Mesenchymal stem cell (in vitro differentiated cells and primary cell): Measurements from ENCODE around the gene HSPA1A.
"Not testable (repeated sequence)": the region's sequence is repeated elsewhere in the genome, so short reads cannot be mapped to it uniquely, and the experiment has no call there.

ENCODE experiments used
- DNase-seq: peaks from one replicate; pipeline ENCODE4 v3.0.0-alpha.2; 2013
- H2AFZ ChIP-seq: one replicate; pipeline ENCODE4 v1.6.1; 2013; ENCODE audit warnings: low read depth, mild to moderate bottlenecking, control low read depth, inconsistent platforms, low read length, moderate library complexity
- H2AK5ac ChIP-seq: 2 replicates; pipeline ENCODE4 v1.6.1; 2013; ENCODE audit warnings: low read length, moderate library complexity, mild to moderate bottlenecking, inconsistent platforms; ENCODE audit not compliant: severe bottlenecking
- H2BK120ac ChIP-seq: one replicate; pipeline ENCODE4 v1.6.1; 2013; ENCODE audit warnings: low read depth, mild to moderate bottlenecking, inconsistent platforms, low read length, moderate library complexity
- H2BK12ac ChIP-seq, 2 experiments: one replicate each; pipeline ENCODE4 v1.6.1; 2013; ENCODE audit warnings: inconsistent platforms in 2 of 2, low read length in 2 of 2, mild to moderate bottlenecking in 2 of 2, moderate library complexity in 2 of 2, control low read depth in 1 of 2
- H2BK15ac ChIP-seq: one replicate; pipeline ENCODE4 v1.6.1; 2013; ENCODE audit warnings: mild to moderate bottlenecking, low read depth, inconsistent platforms; ENCODE audit not compliant: poor library complexity, severe bottlenecking
- H2BK5ac ChIP-seq: 2 replicates; pipeline ENCODE4 v1.6.1; 2013; ENCODE audit warnings: low read depth, mild to moderate bottlenecking, low read length, control low read depth, inconsistent platforms; ENCODE audit not compliant: poor library complexity, severe bottlenecking
- H3K14ac ChIP-seq, 2 experiments: one replicate each; pipeline ENCODE4 v1.6.1; 2013; ENCODE audit warnings: inconsistent platforms in 2 of 2, low read length in 2 of 2, control low read depth in 1 of 2, mild to moderate bottlenecking in 1 of 2, moderate library complexity in 1 of 2
- H3K18ac ChIP-seq, 2 experiments: one replicate each; pipeline ENCODE4 v1.6.1; 2013; ENCODE audit warnings: inconsistent platforms in 2 of 2, low read length in 2 of 2, control low read depth in 1 of 2, low read depth in 1 of 2, mild to moderate bottlenecking in 1 of 2
- H3K23ac ChIP-seq, 2 experiments: one replicate each; pipeline ENCODE4 v1.6.1; 2013; ENCODE audit warnings: inconsistent platforms in 2 of 2, low read length in 2 of 2, mild to moderate bottlenecking in 2 of 2, moderate library complexity in 2 of 2, control low read depth in 1 of 2
- H3K27ac ChIP-seq: 2 replicates; pipeline ENCODE4 v1.5.1; 2013; ENCODE audit warnings: mild to moderate bottlenecking, moderate library complexity, low read length, control low read depth, inconsistent platforms; ENCODE audit not compliant: poor library complexity, severe bottlenecking
- H3K27me3 ChIP-seq, 2 experiments: 2 replicates each; pipeline versions ENCODE4 v1.6.1 to v1.7.0; 2013; ENCODE audit warnings: low read length in 2 of 2, mild to moderate bottlenecking in 2 of 2, moderate library complexity in 2 of 2, control low read depth in 1 of 2, inconsistent platforms in 1 of 2; ENCODE audit not compliant: control insufficient read depth in 1 of 2, insufficient read depth in 1 of 2
- H3K36me3 ChIP-seq, 2 experiments: 2 replicates each; pipeline versions ENCODE4 v1.6.1 to v1.7.0; 2013; ENCODE audit warnings: low read length in 2 of 2, control low read depth in 1 of 2, inconsistent platforms in 1 of 2, low read depth in 1 of 2, mild to moderate bottlenecking in 1 of 2; ENCODE audit not compliant: insufficient read depth in 2 of 2, control insufficient read depth in 1 of 2
- H3K4ac ChIP-seq, 2 experiments: one replicate each; pipeline ENCODE4 v1.6.1; 2013; ENCODE audit warnings: inconsistent platforms in 2 of 2, low read length in 2 of 2, mild to moderate bottlenecking in 2 of 2, moderate library complexity in 2 of 2, control low read depth in 1 of 2, low read depth in 1 of 2
- H3K4me1 ChIP-seq: 2 replicates; pipeline ENCODE4 v1.6.1; 2013; ENCODE audit warnings: low read depth, low read length, control low read depth; ENCODE audit not compliant: control insufficient read depth, insufficient read depth
- H3K4me2 ChIP-seq: 2 replicates; pipeline ENCODE4 v1.6.1; 2013; ENCODE audit warnings: low read length, mild to moderate bottlenecking, inconsistent platforms; ENCODE audit not compliant: poor library complexity, severe bottlenecking
- H3K4me3 ChIP-seq, 2 experiments: 2 replicates each; pipeline versions ENCODE4 v1.5.1 to v1.7.0; 2013; ENCODE audit warnings: low read length in 2 of 2, mild to moderate bottlenecking in 2 of 2, control low read depth in 1 of 2, low read depth in 1 of 2; ENCODE audit not compliant: insufficient read depth in 1 of 2
- H3K79me1 ChIP-seq: replicated peaks from 2 replicates; pipeline ENCODE4 v1.6.1; 2013; ENCODE audit warnings: mild to moderate bottlenecking, control low read depth, low read length, inconsistent platforms; ENCODE audit not compliant: poor library complexity, severe bottlenecking
- H3K9ac ChIP-seq: 2 replicates; pipeline ENCODE4 v1.7.0; 2013; ENCODE audit warnings: mild to moderate bottlenecking, low read length, moderate library complexity
- H3K9me3 ChIP-seq: 2 replicates; pipeline ENCODE4 v1.7.0; 2013; ENCODE audit warnings: mild to moderate bottlenecking, low read length; ENCODE audit not compliant: control insufficient read depth
- H4K8ac ChIP-seq: one replicate; pipeline ENCODE4 v1.6.1; 2013; ENCODE audit warnings: inconsistent platforms, mild to moderate bottlenecking, low read length, moderate library complexity
- H4K91ac ChIP-seq: one replicate; pipeline ENCODE4 v1.6.1; 2013; ENCODE audit warnings: mild to moderate bottlenecking, low read length, inconsistent platforms
- WGBS: methylation state at CpG from one replicate; pipeline ENCODE4 v1.1.7; 2013; ENCODE audit warnings: mixed read lengths; 5-methylcytosine and 5-hydroxymethylcytosine counted together

HSPA1A gene

DNA sequence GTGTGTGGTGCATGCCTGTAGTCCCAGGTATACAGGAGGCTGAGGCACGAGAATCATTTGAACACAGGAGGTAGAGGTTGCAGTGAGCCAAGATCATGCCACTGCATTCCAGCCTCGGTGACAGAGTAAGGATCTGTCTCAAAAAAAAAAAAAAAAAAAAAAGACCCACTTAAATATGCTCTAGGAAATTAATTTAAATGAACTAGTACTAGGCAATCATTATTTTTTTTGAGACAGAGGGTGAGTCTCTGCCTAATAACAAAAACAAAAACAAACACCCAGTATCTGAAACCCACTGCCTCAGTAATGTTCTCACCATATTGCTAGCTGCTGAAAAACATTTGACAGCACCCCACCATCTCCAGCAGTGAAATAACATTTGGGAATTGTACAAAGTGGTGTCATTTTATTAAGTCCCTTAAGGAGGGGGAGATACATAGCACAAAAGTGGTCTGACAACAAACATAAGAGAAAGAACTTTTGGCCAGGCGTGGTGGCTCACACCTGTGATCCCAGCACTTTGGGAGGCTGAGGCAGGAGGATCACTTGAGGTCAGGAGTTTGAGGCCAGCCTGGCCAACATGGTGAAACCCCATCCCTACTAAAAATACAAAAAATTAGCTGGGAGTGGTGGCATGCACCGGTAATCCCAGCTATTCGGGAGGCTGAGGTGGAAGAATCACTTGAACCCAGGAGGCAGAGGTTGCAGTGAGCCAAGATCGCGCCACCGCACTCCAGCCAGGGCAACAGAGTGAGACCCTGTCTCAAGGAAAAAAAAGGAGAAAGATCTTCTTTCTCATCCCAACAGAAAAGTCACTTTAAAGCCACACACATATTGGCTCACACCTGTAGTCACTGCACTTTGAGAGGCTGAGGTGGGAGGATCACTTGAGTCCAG, 14.1 kb upstream of the HSPA1A start:
- H2AFZ ChIP-seq, H2BK5ac ChIP-seq, H3K9me3 ChIP-seq, H2BK12ac ChIP-seq, H3K4ac ChIP-seq, H3K4me3 ChIP-seq, H2AK5ac ChIP-seq, H3K4me1 ChIP-seq, DNase-seq, H4K8ac ChIP-seq, H2BK120ac ChIP-seq, H3K18ac ChIP-seq, H3K9ac ChIP-seq, H3K27ac ChIP-seq, H3K14ac ChIP-seq, H3K4me2 ChIP-seq, H3K27me3 ChIP-seq, H2BK15ac ChIP-seq, H3K23ac ChIP-seq, H4K91ac ChIP-seq: not testable (repeated sequence)
- H3K79me1 ChIP-seq, result peaks cover 16% of the 10 kb centered on the region
- 98% methylated on average over 4 of the region's 8 CpGs for WGBS
- peaks cover 7 to 23% of the 10 kb centered on the region in 2 experiments for H3K36me3 ChIP-seq

GRCh38 chr6:31805939-31806469, 9.3 kb upstream of the HSPA1A start:
- H3K23ac ChIP-seq, result peak overlapping the region in 1 of 2 experiments; percentile 13
- peak overlapping the region; percentile 60 for H2AFZ ChIP-seq
- peaks cover 5 to 13% of the 10 kb centered on the region in 2 experiments for H3K36me3 ChIP-seq
- H4K8ac ChIP-seq, result no peak overlapping the region
- peak overlapping the region; percentile 79 for H3K4me2 ChIP-seq
- peak overlapping the region; percentile 85 to 89 for H3K4me3 ChIP-seq
- peak overlapping the region; percentile 77 for H3K27ac ChIP-seq
- H3K4ac ChIP-seq, result peak overlapping the region; percentile 51 to 86
- H3K9me3 ChIP-seq, result no peaks in the 10 kb centered on the region
- H3K79me1 ChIP-seq, result peaks cover 13% of the 10 kb centered on the region
- no peak overlapping the region for H3K18ac ChIP-seq
- H3K27me3 ChIP-seq, result no peaks in the 10 kb centered on the region
- no peak overlapping the region for H4K91ac ChIP-seq
- 16% methylated on average over 6 of the region's 7 CpGs for WGBS
- no peak overlapping the region for H3K14ac ChIP-seq
- peak overlapping the region; percentile 94 for H3K9ac ChIP-seq
- no peak overlapping the region for H2BK15ac ChIP-seq
- peak overlapping the region; percentile 73 for H2AK5ac ChIP-seq
- H2BK120ac ChIP-seq, result no peak overlapping the region
- H2BK5ac ChIP-seq, result no peak overlapping the region
- DNase-seq, result peak; percentile 8
- peaks cover 6% of the 10 kb centered on the region for H3K4me1 ChIP-seq
- H2BK12ac ChIP-seq, result no peak overlapping the region

- H2BK12ac ChIP-seq, result peak within 1 kb of the TSS in 1 of 2 experiments; percentile 38
- peak within 1 kb of the TSS; percentile 69 for H2AFZ ChIP-seq
- under 1% methylated on average over 44 of the region's 51 CpGs for WGBS
- peak within 1 kb of the TSS; percentile 79 for H2BK5ac ChIP-seq
- peak within 1 kb of the TSS; percentile 77 for H4K8ac ChIP-seq
- peak; percentile 97 for DNase-seq
- peak within 1 kb of the TSS; percentile 50 to 91 for H3K18ac ChIP-seq
- H3K27ac ChIP-seq, result peak within 1 kb of the TSS; percentile 83
- H3K23ac ChIP-seq, result peak within 1 kb of the TSS; percentile 13 to 67
- H3K27me3 ChIP-seq, result no peaks in the 10 kb centered on the region
- peak within 1 kb of the TSS; percentile 73 for H2AK5ac ChIP-seq
- H2BK15ac ChIP-seq, result no peak within 1 kb of the TSS
- H3K9me3 ChIP-seq, result no peaks in the 10 kb centered on the region
- H3K4ac ChIP-seq, result peak within 1 kb of the TSS; percentile 51 to 86
- H2BK120ac ChIP-seq, result no peak within 1 kb of the TSS
- H4K91ac ChIP-seq, result peak within 1 kb of the TSS; percentile 39
- H3K4me2 ChIP-seq, result peak within 1 kb of the TSS; percentile 79
- peak within 1 kb of the TSS in 1 of 2 experiments; percentile 91 for H3K14ac ChIP-seq
- peak within 1 kb of the TSS; percentile 85 to 89 for H3K4me3 ChIP-seq
- H3K79me1 ChIP-seq, result peaks cover 13% of the 10 kb centered on the region
- peaks cover 6% of the 10 kb centered on the region for H3K4me1 ChIP-seq
- H3K36me3 ChIP-seq, result peaks cover 5 to 9% of the 10 kb centered on the region in 2 experiments
- peak within 1 kb of the TSS; percentile 94 for H3K9ac ChIP-seq
Observed at GRCh38 chr6:31806470-31807272, 8.7 kb upstream of the HSPA1A start, which contains the start of gene LSM2. TSS of gene LSM2 (minus strand) at chr6:31806966. CDS start at chr6:31806757, 209 bp downstream.
